Measurements from ENCODE around the gene SLC23A1. TPM values are rescaled to one million over a fixed set of nuclear protein-coding genes. Genes with fewer than 3 reads are reported as not detected.
A peak's percentile ranks its signal among the peaks of the same experiment; 100 is the strongest.

Gene SLC23A1
- total and polyA plus RNA-seq, 2 of the 13 experiments (the other 11 are each of a cell fraction or from before 2014, with no cell fraction given), result 6.0 to 6.6 TPM

DNA sequence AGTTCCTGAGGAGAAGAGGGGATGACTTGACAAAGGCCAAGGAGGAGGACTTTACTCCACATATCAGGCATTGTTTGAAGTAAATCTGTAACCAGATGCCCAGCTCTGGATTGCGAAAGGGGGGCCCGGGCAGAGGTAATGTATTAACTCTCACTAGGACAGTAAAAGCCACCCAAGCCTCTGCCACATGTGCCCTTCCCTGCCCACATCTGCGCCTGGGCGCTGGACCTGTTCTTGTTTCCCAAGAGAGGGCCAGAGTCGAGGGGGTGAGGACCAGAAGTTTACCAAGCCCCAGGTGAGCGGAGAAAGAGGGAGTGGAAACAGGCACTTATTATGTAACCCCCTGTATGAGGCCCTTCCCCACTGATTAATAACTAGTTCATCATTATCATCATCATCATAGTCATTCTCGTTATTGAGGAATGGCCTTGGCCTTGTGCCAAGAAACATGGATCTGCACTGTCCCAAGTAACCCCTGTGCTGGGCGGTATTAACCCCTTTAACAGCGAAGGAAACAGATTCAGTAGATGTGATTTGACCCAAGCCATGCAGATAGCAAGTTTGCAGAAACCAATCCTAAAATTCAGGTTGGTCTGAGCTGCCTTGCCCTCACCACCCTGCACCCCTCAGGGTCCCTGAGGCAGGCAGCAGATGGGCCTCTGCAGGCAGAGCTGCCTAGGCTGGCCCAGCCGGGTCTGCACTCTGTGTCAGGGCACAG lies at the start of gene SLC23A1 (continued):
- TF ChIP-seq SNAPC4 (CRISPR knock-in tag; IDR thresholded peaks at IDR 0.05) (no peak; the same call in 1 of the 2 replicates), ZNF724P (CRISPR knock-in tag; IDR thresholded peaks at IDR 0.05; ENCODE audit: borderline replicate concordance) (0 out of 2 replicates have a peak, but pooled peaks have one; percentile 51), MYC (CRISPR knock-in tag; IDR thresholded peaks at IDR 0.05; ENCODE audit: borderline replicate concordance) (peak; percentile 38; the same call in 1 of the 2 replicates), ZMAT3 (CRISPR knock-in tag; conservative IDR thresholded peaks at IDR 0.05) (0 out of 2 replicates have a peak, but pooled peaks have one; percentile 55), ARID5B (CRISPR knock-in tag; IDR thresholded peaks at IDR 0.05) (peak; percentile 44; the same call in 1 of the 2 replicates), ZNF543 (CRISPR knock-in tag; IDR thresholded peaks at IDR 0.05) (peak; percentile 99)
- TF ChIP-seq, protein P1, sequence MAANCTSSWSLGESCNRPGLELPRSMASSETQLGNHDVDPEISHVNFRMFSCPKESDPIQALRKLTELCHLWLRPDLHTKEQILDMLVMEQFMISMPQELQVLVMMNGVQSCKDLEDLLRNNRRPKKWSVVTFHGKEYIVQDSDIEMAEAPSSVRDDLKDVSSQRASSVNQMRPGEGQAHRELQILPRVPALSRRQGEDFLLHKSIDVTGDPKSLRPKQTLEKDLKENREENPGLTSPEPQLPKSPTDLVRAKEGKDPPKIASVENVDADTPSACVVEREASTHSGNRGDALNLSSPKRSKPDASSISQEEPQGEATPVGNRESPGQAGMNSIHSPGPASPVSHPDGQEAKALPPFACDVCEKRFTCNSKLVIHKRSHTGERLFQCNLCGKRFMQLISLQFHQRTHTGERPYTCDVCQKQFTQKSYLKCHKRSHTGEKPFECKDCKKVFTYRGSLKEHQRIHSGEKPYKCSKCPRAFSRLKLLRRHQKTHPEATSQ (CRISPR knock-in tag; IDR thresholded peaks at IDR 0.05; ENCODE audit: borderline replicate concordance), result no peak
- TF ChIP-seq, protein P2, sequence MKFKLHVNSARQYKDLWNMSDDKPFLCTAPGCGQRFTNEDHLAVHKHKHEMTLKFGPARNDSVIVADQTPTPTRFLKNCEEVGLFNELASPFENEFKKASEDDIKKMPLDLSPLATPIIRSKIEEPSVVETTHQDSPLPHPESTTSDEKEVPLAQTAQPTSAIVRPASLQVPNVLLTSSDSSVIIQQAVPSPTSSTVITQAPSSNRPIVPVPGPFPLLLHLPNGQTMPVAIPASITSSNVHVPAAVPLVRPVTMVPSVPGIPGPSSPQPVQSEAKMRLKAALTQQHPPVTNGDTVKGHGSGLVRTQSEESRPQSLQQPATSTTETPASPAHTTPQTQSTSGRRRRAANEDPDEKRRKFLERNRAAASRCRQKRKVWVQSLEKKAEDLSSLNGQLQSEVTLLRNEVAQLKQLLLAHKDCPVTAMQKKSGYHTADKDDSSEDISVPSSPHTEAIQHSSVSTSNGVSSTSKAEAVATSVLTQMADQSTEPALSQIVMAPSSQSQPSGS (CRISPR knock-in tag; IDR thresholded peaks at IDR 0.05), result 0 out of 2 replicates have a peak, but pooled peaks have one; percentile 26
- TF ChIP-seq, protein P3, sequence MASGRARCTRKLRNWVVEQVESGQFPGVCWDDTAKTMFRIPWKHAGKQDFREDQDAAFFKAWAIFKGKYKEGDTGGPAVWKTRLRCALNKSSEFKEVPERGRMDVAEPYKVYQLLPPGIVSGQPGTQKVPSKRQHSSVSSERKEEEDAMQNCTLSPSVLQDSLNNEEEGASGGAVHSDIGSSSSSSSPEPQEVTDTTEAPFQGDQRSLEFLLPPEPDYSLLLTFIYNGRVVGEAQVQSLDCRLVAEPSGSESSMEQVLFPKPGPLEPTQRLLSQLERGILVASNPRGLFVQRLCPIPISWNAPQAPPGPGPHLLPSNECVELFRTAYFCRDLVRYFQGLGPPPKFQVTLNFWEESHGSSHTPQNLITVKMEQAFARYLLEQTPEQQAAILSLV (CRISPR knock-in tag; IDR thresholded peaks at IDR 0.05; ENCODE audit: borderline replicate concordance), result no peak
- TF ChIP-seq, protein P4, sequence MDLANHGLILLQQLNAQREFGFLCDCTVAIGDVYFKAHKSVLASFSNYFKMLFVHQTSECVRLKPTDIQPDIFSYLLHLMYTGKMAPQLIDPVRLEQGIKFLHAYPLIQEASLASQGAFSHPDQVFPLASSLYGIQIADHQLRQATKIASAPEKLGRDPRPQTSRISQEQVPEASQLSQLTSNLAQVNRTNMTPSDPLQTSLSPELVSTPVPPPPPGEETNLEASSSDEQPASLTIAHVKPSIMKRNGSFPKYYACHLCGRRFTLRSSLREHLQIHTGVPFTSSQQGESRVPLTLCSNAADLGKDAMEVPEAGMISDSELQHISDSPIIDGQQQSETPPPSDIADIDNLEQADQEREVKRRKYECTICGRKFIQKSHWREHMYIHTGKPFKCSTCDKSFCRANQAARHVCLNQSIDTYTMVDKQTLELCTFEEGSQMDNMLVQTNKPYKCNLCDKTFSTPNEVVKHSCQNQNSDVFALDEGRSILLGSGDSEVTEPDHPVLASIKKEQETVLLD (CRISPR knock-in tag; IDR thresholded peaks at IDR 0.05; ENCODE audit: low read depth), result no peak

Data from HepG2 (cell line).